Measurements from ENCODE around the gene MTHFD2.

MTHFD2 gene

GRCh38 chr2:74255660-74256213 is 57.3 kb downstream of the MTHFD2 start:
- H3K27me3 Mint-ChIP-seq, result no peaks in the 10 kb centered on the region
- H3K4me3 Mint-ChIP-seq, result no peak overlapping the region
- H3K36me3 Mint-ChIP-seq (ENCODE audit: low read depth), result peaks cover 6% of the 10 kb centered on the region
- no peak overlapping the region for H3K27ac Mint-ChIP-seq
- H3K9me3 Mint-ChIP-seq, result no peaks in the 10 kb centered on the region
- no peak for DNase-seq
- no peaks in the 10 kb centered on the region for H3K4me1 Mint-ChIP-seq (ENCODE audit: low read depth)

- Mint-ChIP-seq H3K27me3 (no peaks in the 10 kb centered on the region), H3K27ac (no peak overlapping the region), H3K9me3 (no peaks in the 10 kb centered on the region), H3K4me1 (ENCODE audit: low read depth) (no peaks in the 10 kb centered on the region), H3K36me3 (ENCODE audit: low read depth) (peaks cover 8% of the 10 kb centered on the region), H3K4me3 (no peak overlapping the region)
- no peak for DNase-seq
These were observed 60.8 kb downstream of the MTHFD2 start for GRCh38 chr2:74259191-74259590.

DNA sequence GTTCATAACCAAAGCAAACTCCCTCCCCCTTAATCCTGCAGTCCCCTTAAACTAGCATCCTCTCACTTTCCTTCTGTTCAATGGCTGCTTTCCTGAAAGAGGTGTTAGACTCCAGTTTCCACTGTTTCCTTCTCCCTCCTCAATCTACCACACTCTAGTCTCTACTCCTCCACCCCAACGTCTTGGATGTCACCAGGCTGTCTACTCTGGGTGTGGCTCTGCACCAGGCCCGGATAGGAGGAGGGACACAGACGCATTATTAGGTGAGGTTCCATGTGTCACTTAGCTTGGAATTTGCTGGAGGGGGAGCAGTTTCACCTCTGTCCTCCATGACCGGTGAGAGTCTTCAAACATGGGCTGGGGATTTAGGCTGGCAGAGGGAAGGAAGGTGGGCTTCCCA is 61.3 kb downstream of the MTHFD2 start:
- Mint-ChIP-seq H3K4me3 (no peak overlapping the region), H3K4me1 (ENCODE audit: low read depth) (no peaks in the 10 kb centered on the region), H3K27me3 (no peaks in the 10 kb centered on the region), H3K36me3 (ENCODE audit: low read depth) (peaks cover 8% of the 10 kb centered on the region), H3K9me3 (no peaks in the 10 kb centered on the region), H3K27ac (no peak overlapping the region)
- DNase-seq, result no peak

DNA sequence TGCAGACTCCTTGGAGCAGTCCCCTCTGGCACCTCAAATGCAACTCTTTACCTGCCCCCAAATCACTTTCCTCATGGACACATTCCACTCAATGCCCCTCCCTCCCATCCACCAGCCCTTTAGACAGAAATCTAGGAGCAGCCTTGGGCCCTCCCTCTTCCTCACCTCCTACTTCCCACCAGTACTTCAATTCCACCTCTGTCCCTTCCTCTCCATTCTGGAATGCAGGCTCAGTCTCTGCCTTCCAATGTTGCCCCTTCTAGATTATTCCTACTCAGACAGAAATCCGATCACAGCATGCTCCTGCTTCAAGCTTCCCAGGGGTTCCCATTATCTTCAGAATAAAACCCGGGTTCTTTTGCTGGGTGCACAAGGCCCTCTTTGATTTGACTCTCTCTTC is 62.1 kb downstream of the MTHFD2 start:
- Mint-ChIP-seq H3K4me1 (ENCODE audit: low read depth) (no peaks in the 10 kb centered on the region), H3K27me3 (no peaks in the 10 kb centered on the region), H3K36me3 (ENCODE audit: low read depth) (peaks cover 8% of the 10 kb centered on the region), H3K4me3 (no peak overlapping the region), H3K27ac (no peak overlapping the region), H3K9me3 (no peaks in the 10 kb centered on the region)
- DNase-seq, result no peak

- no peaks in the 10 kb centered on the region for H3K27me3 Mint-ChIP-seq
- no peaks in the 10 kb centered on the region for H3K9me3 Mint-ChIP-seq
- peaks cover 2% of the 10 kb centered on the region for H3K36me3 Mint-ChIP-seq (ENCODE audit: low read depth)
- no peak for DNase-seq
- no peak overlapping the region for H3K27ac Mint-ChIP-seq
- H3K4me3 Mint-ChIP-seq, result no peak overlapping the region
- no peaks in the 10 kb centered on the region for H3K4me1 Mint-ChIP-seq (ENCODE audit: low read depth)
These were observed 62.9 kb downstream of the MTHFD2 start for GRCh38 chr2:74261204-74261864.

GRCh38 chr2:74262681-74263080 is 64.3 kb downstream of the MTHFD2 start:
- no peak for DNase-seq
- peaks cover 9% of the 10 kb centered on the region for H3K4me1 Mint-ChIP-seq (ENCODE audit: low read depth)
- H3K27me3 Mint-ChIP-seq, result no peaks in the 10 kb centered on the region
- H3K9me3 Mint-ChIP-seq, result no peaks in the 10 kb centered on the region
- H3K36me3 Mint-ChIP-seq (ENCODE audit: low read depth), result peaks cover 2% of the 10 kb centered on the region
- H3K27ac Mint-ChIP-seq, result no peak overlapping the region
- no peak overlapping the region for H3K4me3 Mint-ChIP-seq

GRCh38 chr2:74264281-74264680 is 65.9 kb downstream of the MTHFD2 start:
- H3K27ac Mint-ChIP-seq, result no peak overlapping the region
- DNase-seq, result no peak
- H3K4me1 Mint-ChIP-seq (ENCODE audit: low read depth), result peaks cover 10% of the 10 kb centered on the region
- no peaks in the 10 kb centered on the region for H3K27me3 Mint-ChIP-seq
- H3K36me3 Mint-ChIP-seq (ENCODE audit: low read depth), result peaks cover 2% of the 10 kb centered on the region
- no peak overlapping the region for H3K4me3 Mint-ChIP-seq
- no peaks in the 10 kb centered on the region for H3K9me3 Mint-ChIP-seq

DNA sequence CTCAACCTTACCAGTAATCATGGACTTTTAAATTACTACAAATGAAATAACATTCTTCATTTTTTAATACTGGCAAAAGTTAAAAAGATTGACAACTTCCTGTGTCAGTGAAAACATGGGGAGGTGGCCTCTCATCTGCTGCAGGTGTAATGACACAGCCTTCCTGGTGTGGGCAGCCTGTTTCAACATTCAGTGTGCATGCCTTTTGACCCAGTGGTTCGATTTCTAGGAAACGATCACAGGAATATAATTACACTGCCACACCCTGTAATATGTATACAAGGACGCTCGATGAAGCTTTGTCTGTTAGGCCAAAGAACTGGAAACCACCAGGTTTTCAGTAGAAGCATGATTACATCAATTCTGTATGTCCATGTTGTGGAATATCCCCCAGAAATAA is 68.7 kb downstream of the MTHFD2 start:
- peak; percentile 38 for DNase-seq
- no peaks in the 10 kb centered on the region for H3K36me3 Mint-ChIP-seq (ENCODE audit: low read depth)
- H3K4me1 Mint-ChIP-seq (ENCODE audit: low read depth), result peaks cover 10% of the 10 kb centered on the region
- H3K4me3 Mint-ChIP-seq, result no peak overlapping the region
- no peaks in the 10 kb centered on the region for H3K9me3 Mint-ChIP-seq
- H3K27ac Mint-ChIP-seq, result peak overlapping the region; percentile 80
- H3K27me3 Mint-ChIP-seq, result no peaks in the 10 kb centered on the region
